ENCODE measurements around the gene GALNT12. TPM values are rescaled to one million over a fixed set of nuclear protein-coding genes. Genes with fewer than 3 reads are reported as not detected.

Gene GALNT12
- total RNA-seq, 4 donors from 2014 or later = 17.5 to 25.9 (median 21.1) TPM

DNA sequence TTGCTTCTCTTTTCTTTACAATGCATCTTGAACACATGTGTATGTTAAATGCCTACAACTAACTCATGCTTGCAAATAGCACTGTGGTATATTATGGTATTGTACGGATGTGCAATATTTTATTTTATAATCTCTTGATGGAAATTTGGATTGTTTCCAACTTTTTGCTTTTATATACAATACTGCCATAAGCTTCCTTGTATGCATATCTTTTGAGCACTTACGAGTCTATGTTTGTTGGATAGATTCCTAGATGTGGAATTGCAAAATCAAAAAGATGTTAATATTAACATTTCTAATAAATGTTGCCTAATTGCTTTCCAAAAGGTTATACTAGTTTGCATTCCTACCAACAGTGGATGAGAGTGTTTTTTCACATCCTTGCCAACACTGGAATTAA, 3.4 kb upstream of the GALNT12 start:
- no peaks in the 10 kb centered on the region for H3K27me3 ChIP-seq
- WGBS, 2 donors = 8 to 10% methylated on average over 2 of the region's 2 CpGs
- DNase-seq = no peak
- H3K4me3 ChIP-seq = no peak overlapping the region
- no peaks in the 10 kb centered on the region for H3K36me3 ChIP-seq
- H3K27ac ChIP-seq = no peak overlapping the region
- H3K4me1 ChIP-seq = peaks cover 18 to 91% (median 37%) of the 10 kb centered on the region in 3 donors
- TF ChIP-seq CTCF (IDR thresholded peaks at IDR 0.05) (peak in 1 of 6 experiments; percentile 15), POLR2A (IDR thresholded peaks at IDR 0.05) (no peak)
- no peaks in the 10 kb centered on the region for H3K9me3 ChIP-seq
- intact Hi-C loops (cut with DNase I) = no loop called here

DNA sequence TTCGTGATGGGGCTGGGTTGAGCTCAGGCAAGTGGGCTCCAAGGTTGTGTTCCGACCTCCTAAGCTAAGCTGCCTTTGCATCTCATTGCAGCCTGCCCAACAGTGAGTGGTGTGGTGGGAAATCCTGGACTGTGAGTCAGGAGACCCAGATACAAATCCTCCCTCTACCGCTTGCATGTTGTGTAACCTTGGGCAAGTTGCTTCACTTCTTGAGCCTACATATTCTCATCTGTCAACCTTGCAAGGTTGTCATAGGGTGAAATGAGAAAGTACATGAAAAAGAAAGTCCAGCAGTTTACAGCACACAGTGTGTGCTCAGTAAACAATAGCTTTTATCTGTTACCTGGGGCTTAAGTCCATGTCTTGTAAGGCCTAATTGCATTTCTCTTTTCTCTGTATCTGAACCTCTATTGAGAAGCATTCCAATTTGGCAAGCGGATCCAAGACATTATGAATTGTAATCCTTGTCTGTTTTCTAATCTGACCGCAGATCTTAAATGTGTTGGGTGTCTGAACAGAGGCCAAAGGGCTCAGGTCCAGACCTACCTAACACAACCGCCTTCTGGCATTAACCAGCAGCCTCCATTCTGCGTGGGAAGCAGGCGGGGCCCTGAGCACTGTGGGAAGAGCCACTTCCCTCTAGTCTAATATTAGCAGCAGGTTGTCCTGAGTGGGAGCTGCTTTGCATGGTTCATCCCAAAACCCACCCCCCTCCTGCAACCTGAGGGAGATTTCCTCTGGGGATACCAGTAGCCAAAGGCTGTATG, 1.8 kb upstream of the GALNT12 start:
- TF ChIP-seq POLR2A (IDR thresholded peaks at IDR 0.05) (no peak), CTCF (IDR thresholded peaks at IDR 0.05) (no peak)
- H3K27ac ChIP-seq = peak overlapping the region; percentile 34 to 83 (median 68)
- no peaks in the 10 kb centered on the region for H3K9me3 ChIP-seq
- H3K4me1 ChIP-seq = peaks cover 21 to 95% (median 48%) of the 10 kb centered on the region in 3 donors
- intact Hi-C loops (cut with DNase I) = no loop called here
- WGBS, 2 donors = 39 to 46% methylated on average over 4 to 6 of the region's 8 CpGs
- H3K4me3 ChIP-seq = no peak overlapping the region
- no peaks in the 10 kb centered on the region for H3K27me3 ChIP-seq
- DNase-seq = no peak
- no peaks in the 10 kb centered on the region for H3K36me3 ChIP-seq

- no peaks in the 10 kb centered on the region for H3K36me3 ChIP-seq
- peaks cover 21 to 96% (median 51%) of the 10 kb centered on the region in 3 donors for H3K4me1 ChIP-seq
- no peaks in the 10 kb centered on the region for H3K9me3 ChIP-seq
- 56 to 64% methylated on average over 8 of the region's 8 CpGs for WGBS, 2 donors
- peak overlapping the region in 1 of 4 donors; percentile 2 for H3K4me3 ChIP-seq
- no peaks in the 10 kb centered on the region for H3K27me3 ChIP-seq
- peak overlapping the region; percentile 63 to 83 (median 77) for H3K27ac ChIP-seq
- intact Hi-C loops (cut with DNase I) = no loop called here
- TF ChIP-seq POLR2A (IDR thresholded peaks at IDR 0.05) (no peak), CTCF (IDR thresholded peaks at IDR 0.05) (peak in 3 of 6 experiments; percentile 28 to 49 (median 29))
- DNase-seq = no peak
Observed at GRCh38 chr9:98806394-98807035, 955 bp upstream of the GALNT12 start.

- 0 to 2% methylated on average over 9 to 12 of the region's 46 CpGs for WGBS, 2 donors
- no peak for DNase-seq
- peaks cover 21 to 90% (median 49%) of the 10 kb centered on the region in 3 donors for H3K4me1 ChIP-seq
- peak overlapping the region; percentile 49 to 76 (median 58) for H3K4me3 ChIP-seq
- peak overlapping the region; percentile 67 to 83 (median 77) for H3K27ac ChIP-seq
- no peaks in the 10 kb centered on the region for H3K9me3 ChIP-seq
- H3K36me3 ChIP-seq = no peaks in the 10 kb centered on the region
- intact Hi-C loops (cut with DNase I) = no loop called here
- TF ChIP-seq POLR2A (IDR thresholded peaks at IDR 0.05) = no peak
- TF ChIP-seq CTCF (IDR thresholded peaks at IDR 0.05) = no peak
- H3K27me3 ChIP-seq = no peaks in the 10 kb centered on the region
Observed at GRCh38 chr9:98807814-98808195, 335 bp downstream of the GALNT12 start.

DNA sequence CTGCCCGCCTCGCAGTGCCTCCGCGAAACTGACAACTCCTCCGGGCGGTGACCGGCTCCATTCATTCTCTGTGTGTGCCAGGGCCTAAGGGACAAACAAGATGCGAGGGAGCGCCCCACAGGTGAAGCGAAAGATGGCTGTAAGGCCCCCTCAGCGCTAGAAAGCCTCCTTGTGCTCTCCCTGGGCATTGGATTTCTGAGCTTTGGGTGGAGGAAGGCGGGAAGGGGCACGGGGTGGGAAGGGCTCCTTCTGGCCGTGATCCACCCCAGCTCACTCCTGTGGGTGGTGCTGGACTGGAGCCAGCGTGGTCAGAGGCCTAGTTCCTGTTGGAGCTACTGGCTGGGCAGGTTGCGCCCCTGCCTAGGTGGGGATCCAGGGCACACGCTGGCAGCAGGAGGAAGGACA, 943 bp downstream of the GALNT12 start:
- peak overlapping the region; percentile 67 to 83 (median 74) for H3K27ac ChIP-seq
- no peaks in the 10 kb centered on the region for H3K27me3 ChIP-seq
- peaks cover 21 to 84% (median 49%) of the 10 kb centered on the region in 3 donors for H3K4me1 ChIP-seq
- no peaks in the 10 kb centered on the region for H3K9me3 ChIP-seq
- H3K36me3 ChIP-seq = no peaks in the 10 kb centered on the region
- WGBS, 2 donors = 8 to 12% methylated on average over 2 to 11 of the region's 17 CpGs
- DNase-seq = no peak
- intact Hi-C loops (cut with DNase I) = no loop called here
- TF ChIP-seq POLR2A (IDR thresholded peaks at IDR 0.05) = no peak
- TF ChIP-seq CTCF (IDR thresholded peaks at IDR 0.05) = no peak
- H3K4me3 ChIP-seq = peak overlapping the region; percentile 49 to 76 (median 58)

Data from esophagus squamous epithelium (tissue), 5 donors.